H9 (cell line): ENCODE data around the gene UBE2L6. TPM values are rescaled to one million over a fixed set of nuclear protein-coding genes. Genes with fewer than 3 reads are reported as not detected.

ENCODE experiments used
- DNase-seq: peaks from one replicate; pipeline ENCODE4 v3.0.0-alpha.2; 2017
- H2AFZ ChIP-seq: one replicate; pipeline ENCODE4 v1.6.1; 2013; ENCODE audit warnings: mild to moderate bottlenecking, low read length, control low read depth, moderate library complexity
- H2AK5ac ChIP-seq: 2 replicates; pipeline ENCODE4 v1.6.1; 2013; ENCODE audit warnings: low read length, control low read depth, mixed read lengths; ENCODE audit not compliant: insufficient read length
- H2BK120ac ChIP-seq: one replicate; pipeline ENCODE4 v1.6.1; 2013; ENCODE audit warnings: low read depth, mild to moderate bottlenecking, low read length, control low read depth, inconsistent platforms; ENCODE audit not compliant: poor library complexity, severe bottlenecking
- H2BK12ac ChIP-seq: 2 replicates; pipeline ENCODE4 v1.6.1; 2013; ENCODE audit warnings: low read length, control low read depth, mixed read lengths, low read depth; ENCODE audit not compliant: insufficient read length
- H2BK15ac ChIP-seq: 2 replicates; pipeline ENCODE4 v1.6.1; 2013; ENCODE audit warnings: low read depth, low read length, control low read depth
- H2BK20ac ChIP-seq: one replicate; pipeline ENCODE4 v1.6.1; 2013; ENCODE audit warnings: low read depth, mild to moderate bottlenecking, low read length, control low read depth, inconsistent platforms; ENCODE audit not compliant: poor library complexity, severe bottlenecking
- H2BK5ac ChIP-seq: 2 replicates; pipeline ENCODE4 v1.6.1; 2013; ENCODE audit warnings: low read length, control low read depth, mixed read lengths; ENCODE audit not compliant: insufficient read length
- H3K14ac ChIP-seq: 2 replicates; pipeline ENCODE4 v1.6.1; 2013; ENCODE audit warnings: low read length, control low read depth; ENCODE audit not compliant: insufficient read depth
- H3K18ac ChIP-seq: 2 replicates; pipeline ENCODE4 v1.6.1; 2013; ENCODE audit warnings: low read depth, mild to moderate bottlenecking, mixed read lengths, low read length, control low read depth; ENCODE audit not compliant: insufficient read length
- H3K23ac ChIP-seq: 2 replicates; pipeline ENCODE4 v1.6.1; 2013; ENCODE audit warnings: low read length, control low read depth, mixed read lengths, low read depth; ENCODE audit not compliant: insufficient read length
- H3K23me2 ChIP-seq: 2 replicates; pipeline ENCODE4 v1.6.1; 2013; ENCODE audit warnings: low read depth, mild to moderate bottlenecking, mixed read lengths, low read length, control low read depth; ENCODE audit not compliant: insufficient read length, poor library complexity, severe bottlenecking
- H3K27ac ChIP-seq: 2 replicates; pipeline ENCODE4 v1.5.1; 2013; ENCODE audit warnings: low read length, control low read depth, mixed read lengths, low read depth; ENCODE audit not compliant: insufficient read length
- H3K27me3 ChIP-seq: 2 replicates; pipeline ENCODE4 v1.6.1; 2013; ENCODE audit warnings: low read length, control low read depth, inconsistent platforms; ENCODE audit not compliant: insufficient read depth
- H3K4ac ChIP-seq: 2 replicates; pipeline ENCODE4 v1.6.1; 2013; ENCODE audit warnings: low read depth, mild to moderate bottlenecking, control low read depth, inconsistent platforms, low read length, moderate library complexity
- H3K4me1 ChIP-seq: 2 replicates; pipeline ENCODE4 v1.6.1; 2013; ENCODE audit warnings: low read length, control low read depth, inconsistent platforms; ENCODE audit not compliant: insufficient read depth
- H3K4me2 ChIP-seq: 2 replicates; pipeline ENCODE4 v1.6.1; 2013; ENCODE audit warnings: low read length, control low read depth, mixed read lengths; ENCODE audit not compliant: insufficient read length, insufficient read depth
- H3K56ac ChIP-seq: 2 replicates; pipeline ENCODE4 v1.6.1; 2013; ENCODE audit warnings: low read depth, mild to moderate bottlenecking, mixed read lengths, low read length, control low read depth; ENCODE audit not compliant: insufficient read length
- H3K79me1 ChIP-seq: 2 replicates; pipeline ENCODE4 v1.6.1; 2013; ENCODE audit warnings: low read depth, mild to moderate bottlenecking, moderate library complexity, low read length, control low read depth, inconsistent platforms; ENCODE audit not compliant: insufficient read depth, poor library complexity, severe bottlenecking
- H3K79me2 ChIP-seq: 2 replicates; pipeline ENCODE4 v1.6.1; 2013; ENCODE audit warnings: low read length, control low read depth, inconsistent platforms; ENCODE audit not compliant: insufficient read depth
- H3K9ac ChIP-seq: 2 replicates; pipeline ENCODE4 v1.6.1; 2013; ENCODE audit warnings: low read length, control low read depth, mixed read lengths; ENCODE audit not compliant: insufficient read length; ENCODE audit errors: extremely low read depth
- H3K9me3 ChIP-seq: one replicate; pipeline ENCODE4 v1.6.1; 2013; ENCODE audit warnings: low read depth, low read length, inconsistent platforms; ENCODE audit not compliant: control insufficient read depth
- H3T11ph ChIP-seq: one replicate; pipeline ENCODE4 v1.6.1; 2013; ENCODE audit warnings: mild to moderate bottlenecking, low read length, control low read depth, inconsistent platforms
- H4K20me1 ChIP-seq: one replicate; pipeline ENCODE4 v1.6.1; 2013; ENCODE audit not compliant: control insufficient read depth, insufficient read length, insufficient read depth
- H4K5ac ChIP-seq: 2 replicates; pipeline ENCODE4 v1.6.1; 2013; ENCODE audit warnings: low read depth, mild to moderate bottlenecking, mixed read lengths, low read length, control low read depth; ENCODE audit not compliant: insufficient read length
- H4K8ac ChIP-seq: replicated peaks from 2 replicates; pipeline ENCODE4 v1.6.1; 2013; ENCODE audit warnings: low read length, control low read depth, mixed read lengths, low read depth; ENCODE audit not compliant: insufficient read length
- H4K91ac ChIP-seq: 2 replicates; pipeline ENCODE4 v1.6.1; 2013; ENCODE audit warnings: low read depth, mild to moderate bottlenecking, moderate library complexity, mixed read lengths, low read length, control low read depth; ENCODE audit not compliant: insufficient read length
- H3K27ac Mint-ChIP-seq, 3 experiments: 2 replicates in 2 of 3; 3 replicates in 1 of 3; pipeline ENCODE4 v1.8.0; 2020 to 2021; ENCODE audit warnings: mixed read lengths in 3 of 3, mild to moderate bottlenecking in 1 of 3, moderate library complexity in 1 of 3
- H3K27me3 Mint-ChIP-seq: 2 replicates; pipeline ENCODE4 v1.8.0; 2021; ENCODE audit warnings: low read depth, mild to moderate bottlenecking, moderate library complexity, mixed read lengths
- H3K36me3 Mint-ChIP-seq, 3 experiments: 2 replicates in 2 of 3; 3 replicates in 1 of 3; pipeline ENCODE4 v1.8.0; 2020 to 2021; ENCODE audit warnings: low read depth in 3 of 3, mixed read lengths in 3 of 3; ENCODE audit not compliant: insufficient read depth in 1 of 3
- H3K4me1 Mint-ChIP-seq, 2 experiments: 2 replicates each; pipeline ENCODE4 v1.8.0; 2020; ENCODE audit warnings: mixed read lengths in 2 of 2
- H3K4me3 Mint-ChIP-seq, 2 experiments: 2 replicates in 1 of 2; 3 replicates in 1 of 2; pipeline ENCODE4 v1.8.0; 2020 to 2021; ENCODE audit warnings: mild to moderate bottlenecking in 2 of 2, mixed read lengths in 2 of 2, moderate library complexity in 1 of 2
- H3K9me3 Mint-ChIP-seq, 2 experiments: 2 replicates in 1 of 2; 3 replicates in 1 of 2; pipeline ENCODE4 v1.8.0; 2020; ENCODE audit warnings: mild to moderate bottlenecking in 2 of 2, mixed read lengths in 2 of 2, moderate library complexity in 1 of 2
- CTCF ChIP-seq: fragments of 200-600 bp; sonication (generic); conservative IDR thresholded peaks from 3 replicates; pipeline ENCODE4 v1.8.0; 2021; ENCODE audit warnings: antibody characterized with exemption, mild to moderate bottlenecking
- WGBS: extraction: QIAGEN DNeasy Blood & Tissue Kit; methylation state at CpG from one replicate; pipeline ENCODE4 v1.1.7; 2013; ENCODE audit warnings: missing lambda C conversion rate, low lambda C conversion rate, mixed read lengths; ENCODE audit not compliant: insufficient read length; ENCODE audit errors: extremely low coverage; 5-methylcytosine and 5-hydroxymethylcytosine counted together
- total RNA-seq: library from RNA; stranded (reverse); gene quantifications from 2 replicates; pipeline ENCODE4 v1.2.1, GENCODE V29; 2021

Gene UBE2L6
- total RNA-seq, 1 experiment from 2014 or later, result 38.9 TPM

DNA sequence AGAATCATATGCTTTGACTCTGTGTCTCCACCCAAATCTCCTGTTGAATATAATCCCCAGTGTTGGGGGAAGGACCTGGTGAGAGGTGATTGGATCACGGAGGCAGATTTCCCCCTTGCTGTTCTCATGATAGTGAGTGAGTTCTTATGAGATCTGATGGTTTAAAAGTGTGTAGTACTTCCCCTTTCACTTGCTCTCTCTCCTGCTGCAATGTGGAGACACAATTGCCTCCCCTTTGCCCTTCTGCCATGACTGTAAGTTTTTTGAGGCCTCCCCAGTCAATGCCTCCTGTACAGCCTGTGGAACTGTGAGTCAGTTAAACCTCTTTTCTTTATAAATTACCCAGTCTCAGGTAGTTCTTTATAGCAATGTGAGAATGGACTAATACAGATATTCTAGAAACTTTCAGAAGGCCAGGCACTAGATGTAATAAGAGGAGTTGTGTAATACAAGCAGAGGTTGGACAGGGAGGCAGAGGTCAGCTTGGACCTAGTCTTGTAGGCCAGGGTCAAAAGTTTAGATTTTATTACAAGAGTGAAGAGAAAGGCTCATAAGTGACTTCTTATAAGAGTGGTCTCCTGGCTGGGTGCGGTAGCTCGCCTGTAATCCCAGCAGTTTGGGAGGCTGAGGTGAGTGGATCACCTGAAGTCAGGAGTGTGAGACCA is 20.7 kb upstream of the UBE2L6 start:
- no peak overlapping the region for H2BK5ac ChIP-seq
- Mint-ChIP-seq H3K4me1 (peaks cover 5 to 20% of the 10 kb centered on the region in 2 experiments), H3K27me3 (peaks cover 15% of the 10 kb centered on the region; the same call in 1 of the 2 replicates), H3K27ac (no peak overlapping the region), H3K9me3 (peaks cover 2 to 5% of the 10 kb centered on the region in 2 experiments; a peak in 3 of 5 replicates), H3K4me3 (no peak overlapping the region), H3K36me3 (no peaks in the 10 kb centered on the region)
- no peak overlapping the region for H2BK12ac ChIP-seq
- no peak for DNase-seq
- no peak for TF ChIP-seq CTCF
- no peak overlapping the region for H4K91ac ChIP-seq
- no peaks in the 10 kb centered on the region for H3K27me3 ChIP-seq
- no peak overlapping the region for H3K4ac ChIP-seq
- H4K20me1 ChIP-seq, result no peaks in the 10 kb centered on the region
- no peak overlapping the region for H2AFZ ChIP-seq
- no peaks in the 10 kb centered on the region for H3K79me2 ChIP-seq
- H3K79me1 ChIP-seq, result no peaks in the 10 kb centered on the region
- no peaks in the 10 kb centered on the region for H3K4me1 ChIP-seq
- no CpG with 5 or more reads among the region's 3 CpGs for WGBS
- no peak overlapping the region for H2AK5ac ChIP-seq
- no peak overlapping the region for H3K27ac ChIP-seq
- no peak overlapping the region for H3K14ac ChIP-seq
- no peak overlapping the region for H2BK120ac ChIP-seq
- H3K23ac ChIP-seq, result no peak overlapping the region
- no peaks in the 10 kb centered on the region for H3K9me3 ChIP-seq
- H3K9ac ChIP-seq, result no peak overlapping the region
- no peak overlapping the region for H2BK20ac ChIP-seq
- no peak overlapping the region for H4K5ac ChIP-seq
- no peak overlapping the region for H3K56ac ChIP-seq
- no peak overlapping the region for H3T11ph ChIP-seq
- H3K4me2 ChIP-seq, result no peak overlapping the region
- H2BK15ac ChIP-seq, result no peak overlapping the region
- no peaks in the 10 kb centered on the region for H3K23me2 ChIP-seq
- no peak overlapping the region for H4K8ac ChIP-seq
- no peak overlapping the region for H3K18ac ChIP-seq
